Adrenal gland (tissue), 12 donors: ENCODE data around the gene SYTL3. TPM values are rescaled to one million over a fixed set of nuclear protein-coding genes. Genes with fewer than 3 reads are reported as not detected.

Experiments
- DNase-seq, 7 donors: peaks; one replicate each; pipeline ENCODE4 v3.0.0-alpha.2; 2019 to 2020
- H3K27ac ChIP-seq, 5 donors: fragments of 200-600 bp; sonication (generic) in 4 of 5; 1 replicate in 3 of 5; 2 replicates in 2 of 5; pipeline versions ENCODE4 v1.5.1 to v1.8.0; 2016 to 2020; ENCODE audit warnings: mild to moderate bottlenecking in 1 of 5
- H3K27me3 ChIP-seq: fragments of 200-600 bp; 2 replicates; pipeline ENCODE4 v1.8.0; 2021
- H3K36me3 ChIP-seq, 2 donors: fragments of 200-600 bp; replicated peaks in 1 of 2; 1 replicate in 1 of 2; 2 replicates in 1 of 2; pipeline versions ENCODE4 v1.5.1 to v1.8.0; 2018 to 2022
- H3K4me1 ChIP-seq, 2 donors: fragments of 200-600 bp; replicated peaks in 1 of 2; 1 replicate in 1 of 2; 2 replicates in 1 of 2; pipeline versions ENCODE4 v1.5.1 to v1.8.0; 2018 to 2021
- H3K4me3 ChIP-seq, 4 donors: fragments of 200-600 bp; sonication (generic) in 3 of 4; one replicate each; pipeline ENCODE4 v1.5.1; 2016 to 2018
- H3K9me3 ChIP-seq, 3 donors: fragments of 200-600 bp; sonication (generic) in 1 of 3; replicated peaks in 1 of 3; 1 replicate in 2 of 3; 2 replicates in 1 of 3; pipeline versions ENCODE4 v1.5.1 to v1.8.0; 2016 to 2021
- POLR2A ChIP-seq, 2 donors: fragments of 450-650 bp; IDR thresholded peaks; one replicate each; pipeline ENCODE4 v1.6.1; 2017; ENCODE audit warnings: antibody characterized with exemption in 2 of 2, mild to moderate bottlenecking in 2 of 2, moderate library complexity in 1 of 2
- WGBS, 4 donors: extraction: QIAGEN DNeasy Blood & Tissue Kit in 2 of 4; methylation state at CpG; one replicate each; pipeline versions ENCODE4 v1.1.5 to v1.1.7; 2013 to 2017; 5-methylcytosine and 5-hydroxymethylcytosine counted together
- intact Hi-C, 2 donors: fragments of 100-400 bp; cut with DNase I; formaldehyde crosslinking; loops; one replicate each; pipeline versions ENCODE4 v1.14.1 to v1.15.0; 2022 to 2023
- polyA plus RNA-seq, 3 donors: library from polyadenylated mRNA; stranded (reverse); fragments of 200-250 nt in 2 of 3; fragments of 350-450 nt in 1 of 3; fragmentation: Illumina TruSeq in 1 of 3; extraction: RNeasy Lipid Tissue Mini Kit (QIAGEN cat#74804) in 1 of 3; gene quantifications; one replicate each; pipeline ENCODE4 v1.2.3, GENCODE V29; 2013 to 2014
- total RNA-seq, 9 donors: library from RNA; depleted of rRNA in 4 of 9; stranded (reverse); fragments of >200 nt in 4 of 9; fragments of 120-200 nt in 1 of 9; fragmentation: NEBNext Ultra II Directional in 1 of 9; extraction: Animal tissue kit (Norgen Biotek cat#: 25700) in 1 of 9; gene quantifications; one replicate each; pipeline versions ENCODE4 v1.1.0 to v1.2.4, GENCODE V29; 2013 to 2023
- TF ChIP-seq, protein P1 (sequence below), 6 experiments: fragments of 450-650 bp in 4 of 6; fragments of 200-600 bp in 2 of 6; sonication (generic) in 1 of 6; IDR thresholded peaks; 1 replicate in 5 of 6; 2 replicates in 1 of 6; pipeline versions ENCODE4 v1.5.1 to v1.8.0; 2016 to 2021; ENCODE audit warnings: antibody characterized with exemption in 6 of 6, mild to moderate bottlenecking in 2 of 6, moderate library complexity in 1 of 6
- donor health status: healthy with polysubstance abuse.
- donor health status: Bipolar disorder and iron deficiency.
- donor health status: DM: yes; HTN: yes; CAD: no.
- donor health status: DM: no; HTN: no; CAD: no.
- donor health status: DM: no; HTN: no; CAD: no.
- donor health status: DM: yes; HTN: yes; CAD: no.

Gene SYTL3
- total and polyA plus RNA-seq, 12 donors = 0.94 to 3.9 (median 2.1) TPM

DNA sequence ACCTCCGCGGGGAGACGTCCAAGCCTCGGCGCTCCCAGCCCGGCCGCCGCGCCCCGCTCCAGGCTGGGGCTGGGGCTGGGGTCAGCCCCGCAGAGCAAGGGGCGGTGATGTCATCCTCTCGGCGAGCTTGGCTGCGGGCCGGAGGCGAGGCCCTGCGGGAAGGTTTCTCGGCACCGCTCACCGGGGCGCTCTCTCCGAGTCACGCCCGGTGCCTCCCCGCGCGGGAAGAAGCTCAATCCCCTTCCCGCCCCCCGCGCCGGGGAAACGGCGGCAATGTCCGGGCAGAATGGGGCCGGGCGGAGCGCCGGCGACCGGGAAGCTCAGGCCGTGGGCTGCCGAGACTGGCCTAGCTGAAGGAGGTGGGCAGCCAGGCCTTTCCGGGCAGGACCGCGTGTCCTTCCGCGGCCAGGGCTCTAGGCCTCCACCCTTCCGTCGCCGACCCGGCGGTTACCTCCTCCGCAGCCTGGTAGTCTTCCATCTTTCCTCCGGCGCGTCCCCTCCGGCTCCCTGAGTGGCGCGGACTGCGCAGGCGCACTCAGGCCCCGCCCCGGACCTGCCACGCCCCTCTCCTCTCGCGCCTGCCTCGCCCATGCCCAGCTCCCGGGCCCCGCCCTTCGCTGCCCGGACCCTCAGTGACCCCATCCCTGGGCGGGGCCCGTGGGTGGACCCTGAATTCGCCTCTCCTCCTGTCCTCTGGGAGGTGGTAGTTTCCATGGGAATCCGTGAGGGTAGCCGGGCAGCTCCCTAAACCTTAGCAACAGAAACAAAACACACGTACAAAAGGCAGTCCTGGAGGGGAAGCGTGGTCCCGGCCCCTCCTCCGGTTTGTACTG lies 5.4 kb upstream of the SYTL3 start, which contains the start of gene DYNLT1:
Gene DYNLT1 (minus strand): TSS at position 513 of the 833 bp plus-strand sequence. CDS start 35 bp downstream, at position 478.
- intact Hi-C loops = no loop called here
- peaks cover 5 to 29% of the 10 kb centered on the region in 2 donors for H3K4me1 ChIP-seq

DNA sequence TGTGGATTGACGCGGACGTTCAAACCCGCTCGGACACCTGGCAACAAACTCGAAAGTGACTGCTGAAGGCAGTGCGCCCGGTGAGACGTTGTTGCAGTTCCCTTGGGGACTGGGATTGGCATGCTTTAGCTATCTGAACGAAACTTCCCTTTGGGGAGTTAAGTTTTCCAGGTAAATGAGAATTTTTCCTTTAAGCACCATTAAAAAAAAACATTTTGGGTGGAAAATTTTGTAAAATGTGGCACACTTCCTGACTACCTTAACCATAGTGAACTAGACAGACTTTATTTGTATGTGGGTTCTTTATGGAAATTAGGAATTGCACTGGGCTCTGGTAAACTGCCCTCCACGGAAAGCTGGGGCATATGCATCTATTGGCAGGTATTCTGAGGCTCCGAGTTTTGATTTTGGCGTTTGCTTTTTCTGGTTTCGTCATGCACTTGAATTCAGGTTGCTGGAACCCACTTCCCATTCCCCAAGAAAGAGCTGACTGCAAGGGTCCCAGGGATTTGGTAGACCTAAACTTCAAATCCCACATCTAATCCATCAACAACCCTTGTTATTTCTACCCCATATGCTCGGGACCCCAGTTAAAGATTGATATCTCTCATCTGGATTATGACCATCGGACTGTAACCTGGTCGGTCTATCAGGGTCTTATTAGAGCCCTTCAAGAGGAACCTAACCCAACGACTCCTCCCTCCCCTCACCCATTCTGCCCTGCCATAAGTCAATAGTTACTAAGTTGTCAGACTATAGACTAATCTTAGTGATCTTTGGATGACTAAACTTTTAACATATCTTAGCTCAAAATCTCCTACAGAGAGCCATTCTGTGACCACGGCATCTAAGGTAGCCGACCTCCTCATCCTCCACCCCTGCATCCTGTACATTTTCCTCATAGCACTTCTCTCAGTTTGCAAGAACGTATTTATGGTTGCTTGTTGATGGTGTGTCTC lies 4.5 kb upstream of the SYTL3 start:
- DNase-seq = peak in 3 of 7 donors; percentile 12 to 51 (median 19)

More for the DNA sequence above, 5.4 kb upstream of the SYTL3 start, which contains the start of gene DYNLT1:
- Histone ChIP-seq H3K27ac (peak within 1 kb of the TSS; percentile 88 to 98 (median 96)), H3K27me3 (no peaks in the 10 kb centered on the region), H3K36me3 (no peaks in the 10 kb centered on the region), H3K4me3 (peak within 1 kb of the TSS in 3 of 4 donors; percentile 81 to 96 (median 87)), H3K9me3 (no peaks in the 10 kb centered on the region)
- TF ChIP-seq, protein P1, sequence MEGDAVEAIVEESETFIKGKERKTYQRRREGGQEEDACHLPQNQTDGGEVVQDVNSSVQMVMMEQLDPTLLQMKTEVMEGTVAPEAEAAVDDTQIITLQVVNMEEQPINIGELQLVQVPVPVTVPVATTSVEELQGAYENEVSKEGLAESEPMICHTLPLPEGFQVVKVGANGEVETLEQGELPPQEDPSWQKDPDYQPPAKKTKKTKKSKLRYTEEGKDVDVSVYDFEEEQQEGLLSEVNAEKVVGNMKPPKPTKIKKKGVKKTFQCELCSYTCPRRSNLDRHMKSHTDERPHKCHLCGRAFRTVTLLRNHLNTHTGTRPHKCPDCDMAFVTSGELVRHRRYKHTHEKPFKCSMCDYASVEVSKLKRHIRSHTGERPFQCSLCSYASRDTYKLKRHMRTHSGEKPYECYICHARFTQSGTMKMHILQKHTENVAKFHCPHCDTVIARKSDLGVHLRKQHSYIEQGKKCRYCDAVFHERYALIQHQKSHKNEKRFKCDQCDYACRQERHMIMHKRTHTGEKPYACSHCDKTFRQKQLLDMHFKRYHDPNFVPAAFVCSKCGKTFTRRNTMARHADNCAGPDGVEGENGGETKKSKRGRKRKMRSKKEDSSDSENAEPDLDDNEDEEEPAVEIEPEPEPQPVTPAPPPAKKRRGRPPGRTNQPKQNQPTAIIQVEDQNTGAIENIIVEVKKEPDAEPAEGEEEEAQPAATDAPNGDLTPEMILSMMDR (IDR thresholded peaks at IDR 0.05) = no peak
- peak; percentile 93 to 97 for TF ChIP-seq POLR2A (IDR thresholded peaks at IDR 0.05)
- WGBS, 4 donors = 0% methylated on average over 5 to 81 of the region's 81 CpGs
- DNase-seq = peak; percentile 88 to 96 (median 92)

DNA sequence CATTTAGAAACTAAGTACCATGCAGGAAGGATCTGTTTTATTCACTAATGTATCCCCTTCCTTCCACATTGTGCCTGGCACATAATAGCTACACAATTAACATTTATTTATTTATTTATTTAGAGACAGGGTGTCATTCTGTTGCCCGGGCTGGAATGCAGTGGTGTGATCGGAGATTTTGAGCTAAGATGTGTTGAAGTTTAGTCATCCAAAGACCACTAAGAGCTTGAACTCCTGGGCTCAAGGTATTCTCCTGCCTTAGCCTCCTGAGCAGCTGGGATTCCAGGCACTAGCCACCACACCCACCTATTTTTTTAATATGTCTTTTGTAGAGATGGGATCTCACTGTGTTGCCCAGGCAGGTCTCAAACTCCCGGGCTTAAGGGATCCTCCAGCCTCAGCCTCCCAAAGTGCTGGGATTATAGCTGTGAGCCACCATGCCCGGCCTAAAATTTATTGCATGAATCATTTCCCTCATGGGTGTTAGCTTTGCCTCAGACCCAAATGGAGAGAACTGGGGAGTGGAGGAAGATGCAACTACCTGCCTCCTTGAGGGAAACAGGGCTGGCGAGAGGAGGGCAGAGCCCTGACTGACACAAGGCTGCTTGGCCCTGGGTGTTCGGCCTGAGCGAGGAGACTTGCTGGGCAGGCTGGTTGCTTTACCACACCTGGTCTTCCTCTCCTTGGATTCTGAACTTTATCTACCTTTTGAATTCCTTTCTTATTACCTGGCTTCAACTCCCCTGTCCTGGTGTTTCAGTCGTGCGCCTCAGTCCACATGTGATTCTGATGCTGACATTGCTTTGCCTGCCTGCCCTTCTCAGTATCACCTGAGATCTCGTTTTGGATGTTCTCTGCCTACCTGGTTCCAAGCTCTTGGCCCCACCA lies 3.6 kb upstream of the SYTL3 start:
- intact Hi-C loops = no loop called here
- Histone ChIP-seq H3K27ac (no peak overlapping the region), H3K4me1 (peaks cover 5 to 25% of the 10 kb centered on the region in 2 donors), H3K27me3 (no peaks in the 10 kb centered on the region), H3K4me3 (no peak overlapping the region), H3K36me3 (no peaks in the 10 kb centered on the region), H3K9me3 (no peaks in the 10 kb centered on the region)
- peak in 3 of 7 donors; percentile 7 to 45 (median 18) for DNase-seq
- TF ChIP-seq POLR2A (IDR thresholded peaks at IDR 0.05) = no peak
- TF ChIP-seq, protein P1 (IDR thresholded peaks at IDR 0.05) = no peak
- 72 to 91% (median 83%) methylated on average over 9 to 10 of the region's 10 CpGs for WGBS, 4 donors

More for the DNA sequence above, 4.5 kb upstream of the SYTL3 start:
- Histone ChIP-seq H3K4me3 (peak overlapping the region in 3 of 4 donors; percentile 81 to 96 (median 87)), H3K36me3 (no peaks in the 10 kb centered on the region), H3K4me1 (peaks cover 5 to 29% of the 10 kb centered on the region in 2 donors), H3K27ac (peak overlapping the region in 4 of 5 donors; percentile 89 to 98 (median 96)), H3K27me3 (no peaks in the 10 kb centered on the region), H3K9me3 (no peaks in the 10 kb centered on the region)
- intact Hi-C loops = no loop called here
- no peak for TF ChIP-seq POLR2A (IDR thresholded peaks at IDR 0.05)
- TF ChIP-seq, protein P1 (IDR thresholded peaks at IDR 0.05) = no peak
- WGBS, 4 donors = 31 to 34% (median 34%) methylated on average over 21 of the region's 21 CpGs
